ENCODE results near the gene SF3A2.

GRCh38 chr19:2252055-2252796, 15.6 kb downstream of the SF3A2 start:
- TF ChIP-seq CTCF (IDR thresholded peaks at IDR 0.05; ENCODE audit: poor library complexity, severe bottlenecking) (no peak), POLR2AphosphoS5 (IDR thresholded peaks at IDR 0.05) (no peak), RAD21 (conservative IDR thresholded peaks at IDR 0.05) (no peak)

All from neural cell (in vitro differentiated cells).